ENCODE measurements around the gene RAB3GAP2.
A peak's percentile ranks its signal among the peaks of the same experiment; 100 is the strongest.
"Not testable (repeated sequence)": the region's sequence is repeated elsewhere in the genome, so short reads cannot be mapped to it uniquely, and the experiment has no call there.

RAB3GAP2 gene

DNA sequence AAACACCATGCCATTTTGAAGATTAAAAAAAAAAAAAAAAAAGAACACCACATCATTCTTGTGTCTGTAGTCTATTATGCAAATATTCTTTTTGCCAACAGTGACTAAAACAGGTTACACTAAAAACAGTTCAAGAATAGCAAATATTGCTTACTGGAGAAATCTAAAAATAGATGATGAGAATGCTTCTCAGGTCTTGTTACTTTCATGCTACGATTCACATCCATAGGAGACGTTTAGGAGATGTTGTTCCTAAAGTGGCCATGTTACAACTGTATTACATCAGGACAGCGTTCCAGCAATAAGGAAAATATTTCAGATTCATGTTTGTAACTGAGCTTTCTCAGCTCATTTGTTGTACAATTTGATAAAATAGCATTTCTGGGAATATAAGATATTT is 32.3 kb downstream of the RAB3GAP2 start:
- DNase-seq (ENCODE audit: low spot score) = no peak

DNA sequence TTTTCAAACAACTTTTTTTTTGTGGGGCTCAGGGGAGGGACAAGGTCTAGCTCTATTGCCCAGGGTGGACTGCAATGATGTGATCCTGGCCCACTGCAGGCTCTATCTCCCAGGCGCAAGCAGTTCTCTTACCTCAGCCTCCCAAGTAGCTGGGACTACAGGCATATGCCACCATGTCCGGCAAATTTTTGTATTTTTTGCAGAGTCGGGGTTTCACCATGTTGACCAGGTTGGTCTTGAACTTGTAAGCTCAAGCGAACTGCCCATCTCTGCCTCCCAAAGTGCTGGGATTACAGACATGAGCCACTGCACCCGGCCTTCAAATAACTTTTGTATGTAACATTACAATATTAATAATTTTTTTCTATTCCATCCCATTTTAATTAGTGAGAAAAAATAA is 33.0 kb downstream of the RAB3GAP2 start:
- no peak for DNase-seq (ENCODE audit: low spot score)

DNA sequence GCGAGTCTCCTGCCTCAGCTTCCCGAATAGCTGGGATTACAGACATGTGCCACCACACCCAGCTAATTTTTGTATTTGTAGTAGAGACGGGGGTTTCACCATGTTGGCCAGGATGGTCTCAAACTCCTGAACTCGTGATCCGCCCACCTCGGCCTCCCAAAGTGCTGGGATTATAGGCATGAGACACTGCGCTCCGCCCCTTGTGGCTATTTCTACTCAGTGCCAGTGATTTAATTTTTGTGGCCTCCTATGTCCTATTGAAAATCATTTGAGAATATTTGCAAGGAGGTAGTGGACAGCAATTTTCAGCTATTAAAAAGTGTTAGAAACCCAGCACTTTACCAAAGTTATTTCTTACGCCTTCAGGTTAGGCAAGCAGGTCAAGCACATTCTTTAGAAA is 36.0 kb downstream of the RAB3GAP2 start:
- DNase-seq (ENCODE audit: low spot score) = not testable (repeated sequence)

DNA sequence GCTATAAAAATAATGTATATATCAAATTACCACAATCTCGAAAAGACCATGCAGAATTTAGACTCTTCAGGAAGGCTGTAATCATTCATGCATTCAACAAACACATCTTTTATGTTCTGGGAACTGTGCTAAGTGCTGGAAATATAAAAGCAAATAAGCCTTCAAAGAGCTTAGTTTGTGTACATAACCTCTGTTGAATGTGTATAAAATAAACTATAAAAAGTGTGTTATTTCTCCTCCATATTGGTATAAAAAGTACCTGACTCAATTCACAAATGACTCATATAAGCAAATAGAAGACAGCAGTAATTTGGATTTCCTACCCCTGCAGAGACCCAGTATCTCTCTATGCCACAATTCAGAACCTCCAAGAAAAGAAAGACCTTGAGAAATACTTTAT is 36.8 kb downstream of the RAB3GAP2 start:
- no peak for DNase-seq (ENCODE audit: low spot score)

DNA sequence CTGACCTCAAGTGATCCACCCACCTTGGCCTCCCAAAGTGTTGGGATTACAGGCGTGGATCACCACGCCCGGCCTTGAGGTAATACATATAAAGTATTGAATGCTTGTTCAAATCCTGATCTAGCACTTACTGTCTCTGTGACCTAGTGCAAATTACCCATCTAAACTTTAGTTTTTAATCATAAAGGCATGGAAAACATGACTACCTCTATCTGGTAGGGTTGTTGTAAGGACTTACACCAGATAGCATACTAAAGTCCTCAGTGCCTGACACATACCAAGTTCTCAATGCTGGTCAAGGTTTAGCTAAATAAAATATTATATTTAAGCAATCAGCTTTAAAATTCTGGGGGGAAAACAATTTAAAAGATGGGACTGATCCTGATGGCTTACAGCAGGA is 38.3 kb downstream of the RAB3GAP2 start:
- DNase-seq (ENCODE audit: low spot score) = no peak

DNA sequence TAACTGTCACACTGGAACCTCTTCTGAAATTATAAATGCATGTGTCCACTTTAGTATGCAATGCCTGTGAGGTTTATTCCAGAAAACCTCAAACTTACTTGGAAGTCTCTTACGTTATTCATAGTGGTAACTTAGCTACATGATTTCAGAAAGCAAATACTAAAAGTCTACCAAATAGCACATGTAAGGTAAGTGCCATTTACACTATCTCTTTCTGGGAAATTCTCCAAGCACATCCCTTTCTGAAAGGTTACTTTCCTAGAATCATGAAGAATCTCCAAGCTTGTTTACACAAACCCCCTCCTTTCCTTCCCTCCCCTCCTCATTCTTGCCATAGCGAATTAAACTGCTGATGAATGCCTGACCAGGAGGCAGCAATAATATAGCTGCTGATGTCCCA is 42.5 kb downstream of the RAB3GAP2 start:
- no peak for DNase-seq (ENCODE audit: low spot score)

DNA sequence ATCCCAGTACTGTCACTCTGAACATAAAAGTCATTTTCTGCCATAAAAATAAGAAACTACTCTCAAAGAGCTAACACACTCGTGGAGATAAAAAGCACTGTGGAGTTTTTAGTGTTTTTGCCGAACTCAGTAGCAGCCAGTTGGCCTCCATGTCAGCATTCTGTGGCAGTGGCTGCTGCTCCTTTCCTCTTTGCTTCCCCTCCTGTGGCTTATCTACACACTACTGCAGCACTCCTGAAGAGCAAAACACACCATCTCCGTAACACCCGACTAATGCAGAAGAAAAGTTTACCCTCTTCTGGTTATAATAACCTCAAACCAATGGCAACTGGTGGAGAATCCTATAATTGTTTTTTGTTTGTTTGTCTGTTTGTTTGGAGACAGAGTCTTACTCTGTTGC is 44.9 kb downstream of the RAB3GAP2 start:
- no peak for DNase-seq (ENCODE audit: low spot score)

DNA sequence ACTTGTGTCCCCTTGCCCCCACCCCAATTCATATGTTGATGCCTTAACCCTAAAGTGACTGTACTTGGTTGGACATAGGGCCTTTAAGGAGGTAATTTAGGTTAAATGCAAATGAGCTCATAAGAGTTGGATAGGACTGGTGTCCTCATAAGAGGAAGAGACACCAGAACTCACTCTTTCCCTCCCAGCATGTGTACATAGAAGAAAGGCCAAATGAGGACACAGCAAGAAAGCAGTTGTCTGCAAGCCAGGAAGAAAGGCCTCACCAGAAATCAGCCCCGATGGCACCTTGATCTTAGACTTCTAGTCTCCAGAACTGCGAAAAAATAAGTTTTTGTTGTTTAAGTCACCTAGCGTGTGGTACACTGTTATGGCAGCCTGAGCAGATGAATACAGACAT is 45.5 kb downstream of the RAB3GAP2 start:
- DNase-seq (ENCODE audit: low spot score) = no peak

DNA sequence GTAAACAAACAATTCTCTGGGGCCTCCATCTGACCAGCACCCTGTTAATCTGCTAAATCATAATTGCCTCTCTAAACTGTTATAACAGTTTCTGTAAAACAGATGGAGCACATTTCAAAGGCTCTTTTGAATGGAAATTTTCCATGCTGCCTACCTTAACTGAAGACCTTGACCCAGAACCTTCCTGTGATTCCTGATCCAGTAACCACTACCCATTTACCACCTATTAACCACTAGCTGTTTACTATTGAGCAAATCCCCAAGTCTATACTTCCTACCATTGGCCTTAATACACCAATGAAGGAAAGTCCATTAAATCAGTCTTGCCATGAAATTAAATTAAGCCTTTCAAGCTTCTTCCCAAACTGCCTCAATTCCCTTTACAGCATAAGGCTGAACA is 46.3 kb downstream of the RAB3GAP2 start:
- DNase-seq (ENCODE audit: low spot score) = no peak

DNA sequence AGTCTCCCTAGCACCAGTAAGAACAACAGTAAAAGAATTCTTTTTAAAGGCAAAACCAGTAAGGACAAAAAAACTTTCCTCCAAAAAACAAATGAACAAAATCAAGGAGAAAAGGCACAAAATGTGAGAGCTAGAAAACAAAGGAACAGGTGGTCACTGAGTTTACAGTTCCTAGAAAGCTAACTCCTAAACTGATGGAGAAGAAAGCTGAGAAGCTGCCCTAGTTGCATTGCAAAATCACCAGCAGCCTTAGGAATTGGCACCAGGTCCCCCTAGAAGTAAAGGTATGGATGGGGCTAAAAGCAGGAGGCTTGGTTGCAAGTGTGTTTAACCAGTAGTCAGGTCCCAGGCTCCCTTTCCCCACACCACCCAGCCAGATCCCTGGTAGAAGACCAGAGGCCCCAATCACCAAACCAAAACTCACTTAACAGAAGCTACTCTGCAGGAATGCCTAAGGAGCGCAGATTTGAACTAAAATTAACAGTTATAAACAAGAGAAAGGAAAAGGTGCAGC is 47.6 kb downstream of the RAB3GAP2 start:
- no peak for DNase-seq (ENCODE audit: low spot score)

DNA sequence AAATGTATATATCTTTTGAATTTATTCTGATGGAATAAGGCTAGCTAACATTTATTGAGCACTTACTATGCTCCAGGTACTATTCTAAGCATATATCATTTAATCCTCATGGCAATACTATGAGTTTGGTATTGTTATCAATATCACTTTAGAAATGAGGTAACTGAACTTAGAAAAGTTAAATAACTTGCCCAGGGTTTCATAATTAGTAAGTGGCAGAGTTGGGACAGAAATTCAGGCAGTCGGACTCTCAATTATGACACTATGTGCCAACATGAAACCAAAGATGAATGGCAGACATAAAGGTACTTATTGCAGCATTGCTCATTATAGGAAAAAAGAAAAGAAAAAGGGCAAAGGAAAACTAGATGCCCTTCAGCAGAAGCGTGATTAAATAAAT is 48.2 kb downstream of the RAB3GAP2 start:
- DNase-seq (ENCODE audit: low spot score) = no peak

DNA sequence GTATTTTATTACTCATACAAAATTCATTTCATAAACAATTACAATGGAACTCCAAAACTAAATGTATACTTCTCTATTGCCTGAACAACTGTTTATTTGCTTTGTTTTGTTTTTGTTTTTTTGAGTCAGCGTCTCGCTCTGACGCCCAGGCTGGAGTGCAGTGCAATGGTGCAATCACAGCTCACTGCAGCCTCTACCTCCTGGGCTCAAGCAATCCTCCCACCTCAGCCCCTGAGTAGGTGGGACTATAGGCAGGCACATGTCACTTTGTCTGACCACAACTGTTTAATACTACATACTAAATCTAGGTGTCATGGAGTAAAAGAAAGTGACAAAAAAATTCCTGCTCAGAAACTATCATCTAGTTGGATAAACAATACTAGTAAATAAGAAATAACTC is 49.3 kb downstream of the RAB3GAP2 start:
- DNase-seq (ENCODE audit: low spot score) = no peak

DNA sequence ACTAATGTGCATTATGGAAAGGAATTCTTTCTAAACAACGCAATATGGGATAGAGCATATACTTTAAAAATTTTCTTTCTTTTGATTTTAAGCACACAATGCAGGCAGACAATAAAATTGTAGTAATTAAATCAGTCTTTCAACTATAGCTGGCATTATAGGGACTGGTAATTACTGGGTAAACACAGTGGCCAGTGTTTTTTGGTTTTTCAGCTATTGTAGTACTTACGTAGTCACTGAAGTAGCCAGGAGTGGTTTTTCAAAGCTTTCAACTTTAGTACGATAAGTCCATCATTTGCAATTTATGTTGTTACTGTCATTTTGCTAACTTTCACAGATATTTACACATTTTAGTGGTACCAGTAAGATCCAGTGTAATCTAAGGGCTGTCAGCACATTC is 50.6 kb downstream of the RAB3GAP2 start:
- DNase-seq (ENCODE audit: low spot score) = no peak

DNA sequence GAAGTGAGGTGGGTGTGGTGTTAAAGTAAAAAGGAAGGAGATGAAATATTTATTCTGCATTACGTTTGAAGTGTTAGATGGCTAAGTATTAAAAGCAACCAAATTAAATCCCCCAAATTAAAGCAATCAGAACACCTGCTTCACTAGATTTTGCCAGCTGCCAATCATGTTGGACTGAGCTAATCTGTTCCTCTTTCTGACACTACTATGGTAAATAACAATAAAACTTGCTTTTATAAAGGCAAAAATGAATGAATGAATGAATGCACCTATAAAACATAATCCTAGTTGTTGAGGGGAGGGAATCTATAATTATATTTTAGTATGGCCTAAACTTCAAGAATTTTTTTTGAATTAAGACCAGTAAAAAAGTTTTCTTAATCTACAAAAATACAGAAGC is 51.0 kb downstream of the RAB3GAP2 start:
- DNase-seq (ENCODE audit: low spot score) = no peak

DNA sequence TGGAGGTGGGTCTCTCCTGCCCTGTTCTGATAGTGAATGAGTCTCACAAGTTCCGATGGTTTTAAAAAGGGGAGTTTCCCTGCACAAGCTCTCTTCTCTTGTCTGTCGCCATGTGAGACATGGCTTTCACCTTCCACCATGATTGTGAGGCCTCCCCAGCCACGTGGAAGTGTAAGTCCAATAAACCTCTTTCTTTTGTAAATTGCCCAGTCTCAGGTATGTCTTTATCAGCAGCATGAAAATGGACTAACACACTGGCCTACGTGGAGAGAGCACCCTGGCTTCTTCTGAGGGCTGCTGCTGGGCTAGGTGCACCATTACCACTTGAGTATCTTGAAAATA is 51.6 kb downstream of the RAB3GAP2 start:
- not testable (repeated sequence) for DNase-seq (ENCODE audit: low spot score)

DNA sequence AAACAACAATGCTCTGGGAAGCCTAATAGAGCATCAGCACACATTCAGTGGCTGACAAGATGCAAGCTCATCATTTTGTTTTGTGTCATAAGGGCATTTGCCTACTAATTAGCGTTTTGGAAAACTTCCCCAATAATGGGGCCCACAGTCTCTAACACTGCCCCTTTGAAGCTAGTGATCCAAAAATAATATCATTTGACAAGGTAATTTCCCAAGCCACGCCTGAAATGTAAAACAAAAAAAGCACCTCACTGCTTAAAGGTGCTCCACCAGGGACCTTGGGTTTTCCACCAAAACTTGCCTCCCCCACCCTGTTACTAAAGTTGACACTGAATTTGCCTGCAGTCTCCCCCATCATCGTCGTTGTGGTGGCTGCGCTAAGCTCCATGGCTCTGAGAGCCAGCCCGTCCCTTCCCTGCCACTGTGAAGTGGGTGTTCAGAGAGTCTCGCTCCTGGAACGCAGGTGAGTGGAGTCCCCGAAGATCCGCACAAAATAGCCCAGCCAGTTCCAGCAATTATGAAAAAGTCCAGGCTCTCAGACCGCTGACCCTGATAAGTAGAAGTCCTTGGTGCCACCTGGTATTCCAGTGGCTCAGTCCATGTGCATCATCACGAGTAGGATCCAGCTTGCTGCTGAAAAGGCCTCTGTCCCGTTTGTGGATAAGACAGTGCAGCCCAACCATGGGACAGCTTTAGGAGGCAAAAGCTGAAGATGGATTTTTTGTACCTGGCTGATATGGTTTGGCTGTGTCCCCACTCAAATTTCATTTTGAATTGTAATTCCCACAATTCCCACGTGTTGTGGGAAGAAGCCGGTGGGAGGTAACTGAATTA is 52.2 kb downstream of the RAB3GAP2 start:
- DNase-seq (ENCODE audit: low spot score) = no peak

DNA sequence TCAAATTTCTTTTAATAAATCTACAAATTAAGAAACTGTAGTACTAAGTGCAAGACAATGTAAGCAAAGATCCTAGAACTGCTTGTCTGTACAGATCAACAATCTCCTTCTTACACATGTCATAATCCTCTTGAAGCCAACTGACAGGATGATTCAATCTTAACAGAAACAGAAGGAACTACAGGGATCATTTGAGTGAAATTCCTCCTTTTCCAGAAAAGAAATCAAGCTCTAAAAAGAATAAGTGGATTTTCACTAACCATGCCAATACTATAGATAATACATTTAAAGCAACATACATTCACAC is 53.2 kb downstream of the RAB3GAP2 start:
- DNase-seq (ENCODE audit: low spot score) = no peak

DNA sequence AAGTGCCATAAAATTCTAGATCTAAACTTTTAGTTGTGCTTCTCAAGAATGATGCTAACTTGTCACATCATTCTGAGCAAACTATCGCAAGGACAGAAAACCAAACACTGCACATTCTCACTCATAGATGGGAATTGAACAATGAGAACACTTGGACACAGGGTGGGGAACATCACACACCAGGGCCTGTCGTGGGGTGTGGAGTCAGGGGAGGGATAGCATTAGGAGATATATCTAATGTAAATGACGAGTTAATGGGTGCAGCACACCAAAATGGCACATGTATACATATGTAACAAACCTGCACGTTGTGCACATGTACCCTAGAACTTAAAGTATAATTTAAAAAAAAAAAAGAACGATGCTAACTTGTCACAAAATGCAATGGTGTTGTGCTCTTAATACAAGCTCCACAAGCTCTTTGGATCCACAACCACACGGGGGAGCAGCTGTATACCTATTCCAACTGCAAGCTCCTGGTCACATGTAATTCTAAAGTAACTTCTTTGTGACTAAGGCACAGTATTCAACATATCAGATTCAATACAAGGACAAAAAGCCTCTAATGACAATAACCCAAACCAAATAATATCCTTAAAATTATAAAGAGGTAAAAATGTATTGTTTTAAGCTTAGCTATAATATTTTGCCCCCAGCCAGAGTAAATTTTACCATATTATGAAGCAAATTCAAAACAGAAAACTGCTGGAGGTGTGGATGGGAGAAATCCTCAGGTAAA is 53.7 kb downstream of the RAB3GAP2 start:
- DNase-seq (ENCODE audit: low spot score) = peak; percentile 17

DNA sequence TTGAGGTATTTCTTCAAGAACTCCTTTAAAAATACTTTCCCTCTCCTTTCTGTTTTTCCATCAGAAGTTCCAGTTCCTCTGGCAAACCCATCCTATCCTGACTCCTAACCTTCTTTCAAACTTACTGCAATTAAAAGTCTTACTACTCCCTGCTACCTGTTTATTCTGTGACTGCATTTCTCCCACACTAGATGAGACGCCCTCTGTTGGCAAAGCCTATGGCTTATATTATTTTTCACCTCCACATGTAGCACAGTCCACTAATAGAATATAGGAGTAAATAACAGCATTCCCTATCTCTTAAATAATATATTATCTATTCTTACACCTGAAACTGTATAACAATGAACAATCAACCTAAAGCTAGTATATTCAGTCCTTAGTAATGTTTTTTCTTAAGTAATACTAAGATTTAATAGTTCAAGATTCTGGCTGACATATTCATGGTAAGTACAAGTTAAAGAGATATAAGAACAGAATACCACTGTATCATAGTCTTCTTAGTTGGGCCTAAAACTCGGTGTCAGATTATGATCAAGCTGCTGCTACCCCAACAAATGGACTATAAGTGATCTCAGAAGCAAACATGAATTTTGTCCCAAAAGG is 54.8 kb downstream of the RAB3GAP2 start:
- DNase-seq (ENCODE audit: low spot score) = no peak

DNA sequence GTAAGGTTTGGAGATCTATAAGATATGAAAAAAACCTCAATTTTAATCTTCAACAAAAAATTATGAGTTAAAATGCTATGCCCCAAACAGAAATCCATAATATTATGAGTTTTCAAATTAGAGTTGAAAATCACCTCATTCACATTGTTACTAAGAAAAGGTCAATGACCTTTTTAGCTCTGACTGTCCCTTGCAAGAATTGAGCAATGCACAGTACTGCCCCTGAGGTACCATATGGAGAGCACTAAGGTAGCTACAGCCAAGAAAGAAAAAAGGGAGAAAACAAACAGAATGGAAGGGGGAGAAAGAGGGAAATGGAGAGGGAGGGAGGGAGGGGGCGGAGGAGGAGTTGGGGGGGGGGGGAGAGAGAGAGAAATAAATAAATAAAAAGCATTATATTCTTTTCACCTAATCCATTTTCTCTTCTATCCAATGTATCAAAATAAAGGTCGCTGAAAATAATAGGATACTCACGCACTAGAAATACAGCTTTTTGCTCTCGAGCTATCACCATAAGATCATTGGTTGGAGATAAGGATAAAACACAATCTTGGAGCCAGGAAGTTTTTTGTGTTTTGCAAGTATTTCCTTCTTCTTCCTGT is 58.8 kb downstream of the RAB3GAP2 start:
- DNase-seq (ENCODE audit: low spot score) = no peak

DNA sequence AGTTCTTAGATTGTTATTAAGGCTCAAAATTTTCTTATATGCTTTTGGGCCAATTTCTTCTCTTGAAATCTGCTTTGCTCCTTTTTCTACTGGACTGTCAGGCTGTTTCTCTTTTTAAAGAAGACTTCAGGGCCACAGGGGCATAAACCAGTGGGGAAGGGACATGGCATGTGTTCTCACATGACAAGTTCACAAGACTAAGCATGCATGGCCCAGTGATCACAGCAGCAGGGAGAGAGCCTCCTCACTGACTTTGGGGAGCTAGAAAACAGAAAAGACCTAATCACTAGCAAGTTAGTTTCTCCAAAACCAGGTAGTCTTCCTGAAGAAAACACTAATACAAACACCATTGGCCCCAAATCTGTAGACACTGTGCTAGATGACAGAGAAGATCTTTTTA is 64.8 kb downstream of the RAB3GAP2 start:
- no peak for DNase-seq (ENCODE audit: low spot score)

DNA sequence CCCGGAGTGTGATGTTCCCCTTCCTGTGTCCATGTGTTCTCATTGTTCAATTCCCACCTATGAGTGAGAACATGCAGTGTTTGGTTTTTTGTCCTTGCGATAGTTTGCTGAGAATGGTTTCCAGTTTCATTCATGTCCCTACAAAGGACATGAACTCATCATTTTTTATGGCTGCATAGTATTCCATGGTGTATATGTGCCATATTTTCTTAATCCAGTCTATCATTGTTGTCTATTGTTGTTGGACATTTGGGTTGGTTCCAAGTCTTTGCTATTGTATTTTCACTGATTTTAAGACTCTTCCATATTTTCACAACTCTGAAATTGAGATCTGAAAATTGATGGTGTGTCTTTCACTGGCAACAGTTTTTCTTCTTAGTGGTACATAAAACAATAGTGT is 67.5 kb downstream of the RAB3GAP2 start:
- not testable (repeated sequence) for DNase-seq (ENCODE audit: low spot score)
